Smooth muscle cell (in vitro differentiated cells): Measurements from ENCODE around the gene GALNT9. TPM values are rescaled to one million over a fixed set of nuclear protein-coding genes. Genes with fewer than 3 reads are reported as not detected.

ENCODE experiments used
- DNase-seq: peaks from one replicate; lab custom pipeline; 2025; ENCODE audit not compliant: unreplicated experiment; lab: John Stamatoyannopoulos, UW
- H2AFZ ChIP-seq: fragments of 200-600 bp; sonication (generic); 2 replicates; pipeline ENCODE4 v1.6.0; 2016; ENCODE audit warnings: antibody characterized with exemption, low read depth, mild to moderate bottlenecking
- H3F3A ChIP-seq: fragments of 200-600 bp; sonication (generic); 2 replicates; pipeline ENCODE4 v1.6.0; 2017; ENCODE audit warnings: antibody characterized with exemption, low read depth
- H3K27ac ChIP-seq: fragments of 200-600 bp; sonication (generic); 2 replicates; pipeline ENCODE4 v1.5.1; 2016; ENCODE audit warnings: low read depth, mild to moderate bottlenecking
- H3K27me3 ChIP-seq: fragments of 200-600 bp; sonication (generic); 2 replicates; pipeline ENCODE4 v1.6.1; 2016; ENCODE audit warnings: low read depth, mild to moderate bottlenecking
- H3K36me3 ChIP-seq: fragments of 200-600 bp; sonication (generic); 2 replicates; pipeline ENCODE4 v1.5.1; 2016; ENCODE audit warnings: low read depth
- H3K4me1 ChIP-seq: fragments of 200-600 bp; sonication (generic); 2 replicates; pipeline ENCODE4 v1.5.1; 2016; ENCODE audit warnings: low read depth
- H3K4me2 ChIP-seq: fragments of 200-600 bp; sonication (generic); 2 replicates; pipeline ENCODE4 v1.6.0; 2016; ENCODE audit warnings: mild to moderate bottlenecking
- H3K4me3 ChIP-seq: fragments of 200-600 bp; sonication (generic); 2 replicates; pipeline ENCODE4 v1.5.1; 2016; ENCODE audit warnings: mild to moderate bottlenecking
- H3K79me2 ChIP-seq: fragments of 200-600 bp; sonication (generic); 2 replicates; pipeline ENCODE4 v1.6.0; 2016; ENCODE audit warnings: low read depth, mild to moderate bottlenecking
- H3K9ac ChIP-seq: fragments of 200-600 bp; sonication (generic); 2 replicates; pipeline ENCODE4 v1.6.0; 2016; ENCODE audit warnings: low read depth
- H3K9me3 ChIP-seq: fragments of 200-600 bp; sonication (generic); replicated peaks from 2 replicates; pipeline ENCODE4 v1.5.1; 2016; ENCODE audit warnings: low read depth
- H4K20me1 ChIP-seq: fragments of 200-600 bp; sonication (generic); 2 replicates; pipeline ENCODE4 v1.6.0; 2016; ENCODE audit warnings: low read depth
- CTCF ChIP-seq: fragments of 200-600 bp; sonication (generic); IDR thresholded peaks from 2 replicates; pipeline ENCODE4 v1.5.1; 2017; ENCODE audit warnings: borderline replicate concordance, mild to moderate bottlenecking, antibody characterized with exemption; ENCODE audit not compliant: insufficient read depth, poor library complexity, severe bottlenecking
- WGBS: methylation state at CpG from one replicate; pipeline ENCODE4 v1.1.7; 2016; ENCODE audit warnings: low lambda C conversion rate; 5-methylcytosine and 5-hydroxymethylcytosine counted together
- polyA plus RNA-seq: library from polyadenylated mRNA; unstranded; fragments of >200 nt; fragmentation: Nextera tagmentation; extraction: Ambion mirVana; gene quantifications from 2 replicates; pipeline ENCODE4 v1.2.1, GENCODE V29; 2016
- total RNA-seq: library from RNA; depleted of rRNA; stranded (reverse); fragments of >200 nt; gene quantifications from 2 replicates; pipeline ENCODE4 v1.2.3, GENCODE V29; 2014

The GALNT9 gene
- total and polyA plus RNA-seq, 2 experiments from 2014 or later = 1.1 TPM; not detected in 1

- H2AFZ ChIP-seq = no peak overlapping the region
- no peak overlapping the region for H3K27ac ChIP-seq
- no peak overlapping the region for H3K9ac ChIP-seq
- H3K4me3 ChIP-seq = no peak overlapping the region
- H3K36me3 ChIP-seq = no peaks in the 10 kb centered on the region
- 87% methylated on average over 42 of the region's 53 CpGs for WGBS
- no peaks in the 10 kb centered on the region for H3K4me1 ChIP-seq
- no peaks in the 10 kb centered on the region for H3K79me2 ChIP-seq
- no peaks in the 10 kb centered on the region for H3K27me3 ChIP-seq
- no peak for DNase-seq
- H4K20me1 ChIP-seq = no peaks in the 10 kb centered on the region
- TF ChIP-seq CTCF = no peak
- H3K9me3 ChIP-seq = no peaks in the 10 kb centered on the region
- no peaks in the 10 kb centered on the region for H3F3A ChIP-seq
- no peak overlapping the region for H3K4me2 ChIP-seq
Measured at GRCh38 chr12:132205271-132206045, 123.9 kb downstream of the GALNT9 start.

- H2AFZ ChIP-seq = no peak overlapping the region
- no peaks in the 10 kb centered on the region for H3K27me3 ChIP-seq
- H3K9me3 ChIP-seq = no peaks in the 10 kb centered on the region
- no peaks in the 10 kb centered on the region for H3K4me1 ChIP-seq
- no peaks in the 10 kb centered on the region for H3F3A ChIP-seq
- H3K36me3 ChIP-seq = no peaks in the 10 kb centered on the region
- no peaks in the 10 kb centered on the region for H4K20me1 ChIP-seq
- no peak for TF ChIP-seq CTCF
- DNase-seq = no peak
- no peak overlapping the region for H3K4me2 ChIP-seq
- 75% methylated on average over 20 of the region's 20 CpGs for WGBS
- H3K9ac ChIP-seq = no peak overlapping the region
- H3K4me3 ChIP-seq = no peak overlapping the region
- H3K27ac ChIP-seq = no peak overlapping the region
- H3K79me2 ChIP-seq = no peaks in the 10 kb centered on the region
Measured at GRCh38 chr12:132204793-132205270, 124.6 kb downstream of the GALNT9 start.

GRCh38 chr12:132204063-132204792, 125.2 kb downstream of the GALNT9 start:
- Histone ChIP-seq H4K20me1 (no peaks in the 10 kb centered on the region), H3K36me3 (no peaks in the 10 kb centered on the region), H3K9ac (no peak overlapping the region), H3K27me3 (no peaks in the 10 kb centered on the region), H3K9me3 (no peaks in the 10 kb centered on the region), H2AFZ (no peak overlapping the region), H3F3A (no peaks in the 10 kb centered on the region), H3K79me2 (no peaks in the 10 kb centered on the region), H3K4me1 (no peaks in the 10 kb centered on the region), H3K27ac (no peak overlapping the region), H3K4me3 (no peak overlapping the region), H3K4me2 (no peak overlapping the region)
- DNase-seq = no peak
- 85% methylated on average over 32 of the region's 33 CpGs for WGBS
- no peak for TF ChIP-seq CTCF
